ENCODE measurements around the gene PDLIM4.

Gene PDLIM4

DNA sequence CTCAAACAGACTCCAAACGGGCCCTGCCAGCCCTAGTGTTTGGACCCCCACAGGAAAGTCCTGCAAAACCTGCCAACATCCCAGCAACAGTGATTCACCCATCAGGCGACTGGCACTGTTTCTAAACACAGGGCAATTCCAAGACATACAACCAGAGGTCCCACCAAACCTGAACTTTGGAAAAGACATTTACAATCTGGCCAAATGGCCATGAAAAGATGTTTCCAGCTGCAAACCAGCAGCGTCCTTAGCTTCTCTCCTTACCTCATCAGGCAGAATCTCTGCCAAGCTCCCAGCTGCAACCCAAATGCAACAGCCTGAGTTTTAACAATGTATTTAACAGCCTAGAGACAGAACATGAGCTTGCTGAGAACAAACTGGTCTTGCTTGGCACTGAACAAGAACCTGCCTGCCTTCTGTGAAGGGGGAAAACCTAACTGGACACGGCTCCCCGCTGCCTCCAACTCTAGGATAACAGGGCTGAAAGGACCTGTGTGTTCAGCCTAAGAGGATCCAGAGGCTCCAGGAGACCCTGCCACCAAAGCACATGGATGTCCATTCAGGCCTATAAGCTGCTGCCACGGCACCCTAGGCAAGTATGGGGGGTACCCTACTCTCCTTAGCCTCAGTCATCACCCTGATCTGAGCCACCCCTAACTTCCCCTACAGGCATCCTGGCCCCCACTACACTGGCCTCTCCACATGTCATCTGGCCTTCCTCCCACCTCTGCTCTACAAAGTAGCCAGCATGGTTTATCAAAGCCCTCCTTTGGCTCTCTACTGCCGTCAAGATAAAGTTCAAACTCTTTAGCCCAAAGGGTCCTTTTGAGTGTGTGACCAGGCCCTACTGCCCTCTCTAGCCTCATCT lies 35.5 kb upstream of the PDLIM4 start:
- H3K9ac ChIP-seq (ENCODE audit: low read depth, low read length) = no peak overlapping the region

DNA sequence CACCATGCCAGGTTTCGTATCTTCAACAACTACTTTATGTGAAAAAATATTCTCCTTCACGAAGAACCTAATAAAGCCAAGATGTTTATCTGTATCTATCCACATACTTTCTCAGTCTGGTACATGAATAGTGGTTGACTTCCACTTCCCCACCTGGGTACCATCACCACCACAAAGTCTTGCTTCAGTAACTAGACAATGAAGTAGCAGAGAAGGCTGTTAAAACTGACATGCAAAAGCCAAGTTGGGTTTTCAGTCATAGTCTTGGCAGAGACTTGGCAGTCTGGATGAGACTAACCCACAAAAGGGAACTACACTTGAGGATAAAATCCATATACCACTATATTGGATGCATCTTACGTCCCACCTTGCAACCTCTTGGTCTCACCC lies 34.9 kb upstream of the PDLIM4 start:
- no peak overlapping the region for H3K9ac ChIP-seq (ENCODE audit: low read depth, low read length)
- no peaks in the 10 kb centered on the region for H3K9me3 ChIP-seq (ENCODE audit: control insufficient read depth, insufficient read depth, low read length)
- H3K4me1 ChIP-seq (ENCODE audit: insufficient read depth, low read length) = peaks cover 13% of the 10 kb centered on the region
- no peaks in the 10 kb centered on the region for H3K36me3 ChIP-seq (ENCODE audit: insufficient read depth, low read length)

More for the DNA sequence above, 35.5 kb upstream of the PDLIM4 start:
- no peaks in the 10 kb centered on the region for H3K36me3 ChIP-seq (ENCODE audit: insufficient read depth, low read length)
- H3K9me3 ChIP-seq (ENCODE audit: control insufficient read depth, insufficient read depth, low read length) = no peaks in the 10 kb centered on the region
- H3K4me1 ChIP-seq (ENCODE audit: insufficient read depth, low read length) = peaks cover 13% of the 10 kb centered on the region

DNA sequence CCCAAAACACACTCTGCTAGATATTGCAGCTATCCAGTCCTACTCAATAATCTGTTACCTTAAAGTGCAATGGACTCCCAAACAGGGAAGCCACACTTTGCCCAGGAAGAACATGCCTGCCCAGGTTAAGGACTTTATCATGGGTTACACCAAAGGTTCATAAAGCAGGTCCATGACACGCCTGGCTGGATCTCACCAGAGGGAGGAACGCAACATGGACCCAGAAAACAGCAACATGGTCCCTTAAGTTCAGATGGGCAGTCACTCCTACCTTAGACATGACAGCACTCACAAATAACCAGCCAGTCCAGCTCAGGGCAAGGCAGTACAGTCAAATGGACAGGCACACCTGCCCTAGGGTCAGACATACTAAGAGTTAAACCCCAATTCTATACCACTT lies 33.6 kb upstream of the PDLIM4 start:
- H3K9ac ChIP-seq (ENCODE audit: low read depth, low read length) = no peak overlapping the region
- peaks cover 13% of the 10 kb centered on the region for H3K4me1 ChIP-seq (ENCODE audit: insufficient read depth, low read length)

DNA sequence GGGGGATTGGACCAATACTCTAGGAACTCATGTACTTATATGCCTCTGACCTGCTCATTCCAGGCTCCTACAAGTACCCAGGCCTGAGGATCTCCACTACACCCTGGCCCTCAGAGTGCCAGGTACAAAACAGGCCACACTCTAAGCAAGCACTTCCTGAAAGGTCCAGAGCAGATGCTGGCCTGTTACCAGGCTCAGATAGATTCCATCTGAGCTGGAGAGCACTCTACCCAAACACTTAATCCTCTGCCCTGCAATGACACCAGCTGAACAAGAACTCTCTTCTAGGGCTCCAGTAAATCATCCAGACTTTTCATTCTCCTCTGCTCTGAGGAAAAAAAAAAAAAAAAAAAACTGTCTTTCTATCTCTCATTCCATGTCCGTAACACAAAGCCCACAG lies 32.8 kb upstream of the PDLIM4 start:
- Histone ChIP-seq H3K9me3 (ENCODE audit: control insufficient read depth, insufficient read depth, low read length) (no peaks in the 10 kb centered on the region), H3K4me1 (ENCODE audit: insufficient read depth, low read length) (peaks cover 13% of the 10 kb centered on the region), H3K9ac (ENCODE audit: low read depth, low read length) (no peak overlapping the region), H3K36me3 (ENCODE audit: insufficient read depth, low read length) (no peaks in the 10 kb centered on the region)

More for the DNA sequence above, 33.6 kb upstream of the PDLIM4 start:
- Histone ChIP-seq H3K36me3 (ENCODE audit: insufficient read depth, low read length) (no peaks in the 10 kb centered on the region), H3K9me3 (ENCODE audit: control insufficient read depth, insufficient read depth, low read length) (no peaks in the 10 kb centered on the region)

DNA sequence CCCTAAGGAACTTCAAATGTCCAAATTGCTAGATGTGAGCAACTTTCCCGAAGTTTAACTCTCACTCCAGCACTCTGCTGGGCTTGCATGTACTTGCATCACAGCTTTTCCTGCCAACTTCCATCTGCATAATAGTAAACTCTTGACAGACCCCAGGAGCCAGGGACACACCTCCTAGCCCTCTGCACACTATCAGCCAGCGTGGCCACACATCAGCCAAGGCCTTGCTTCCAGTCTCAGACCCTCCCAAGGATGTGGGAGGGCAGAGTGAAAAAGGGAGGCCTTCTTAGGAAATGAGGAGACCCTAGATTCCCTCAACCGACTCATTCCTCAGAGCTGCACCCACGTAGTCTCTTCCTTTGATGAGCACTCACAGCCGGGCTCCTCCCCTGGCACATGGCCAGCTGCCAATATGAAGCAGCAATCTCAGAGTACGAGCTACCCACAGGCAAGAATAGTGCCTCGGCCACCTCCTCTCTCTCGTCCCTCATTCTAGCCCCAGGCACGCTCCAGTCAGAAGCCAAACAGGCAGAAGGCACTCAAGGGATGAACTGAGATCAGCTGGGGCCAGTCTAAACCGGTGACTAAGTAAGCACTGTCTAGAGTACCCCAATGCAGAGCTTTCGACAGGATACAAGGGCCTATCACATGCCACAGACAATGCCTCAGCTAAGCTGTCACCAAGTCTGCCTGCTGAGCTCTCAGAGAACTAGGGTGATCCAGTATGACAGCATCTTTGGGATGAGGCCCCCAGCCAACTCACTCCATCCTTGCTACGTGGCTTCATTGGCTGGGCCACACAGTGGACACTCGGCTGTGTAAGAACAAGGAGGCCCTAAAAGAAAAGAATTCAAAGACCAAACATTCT lies 32.1 kb upstream of the PDLIM4 start:
- peaks cover 13% of the 10 kb centered on the region for H3K4me1 ChIP-seq (ENCODE audit: insufficient read depth, low read length)
- no peaks in the 10 kb centered on the region for H3K36me3 ChIP-seq (ENCODE audit: insufficient read depth, low read length)
- H3K9me3 ChIP-seq (ENCODE audit: control insufficient read depth, insufficient read depth, low read length) = no peaks in the 10 kb centered on the region
- H3K9ac ChIP-seq (ENCODE audit: low read depth, low read length) = no peak overlapping the region

DNA sequence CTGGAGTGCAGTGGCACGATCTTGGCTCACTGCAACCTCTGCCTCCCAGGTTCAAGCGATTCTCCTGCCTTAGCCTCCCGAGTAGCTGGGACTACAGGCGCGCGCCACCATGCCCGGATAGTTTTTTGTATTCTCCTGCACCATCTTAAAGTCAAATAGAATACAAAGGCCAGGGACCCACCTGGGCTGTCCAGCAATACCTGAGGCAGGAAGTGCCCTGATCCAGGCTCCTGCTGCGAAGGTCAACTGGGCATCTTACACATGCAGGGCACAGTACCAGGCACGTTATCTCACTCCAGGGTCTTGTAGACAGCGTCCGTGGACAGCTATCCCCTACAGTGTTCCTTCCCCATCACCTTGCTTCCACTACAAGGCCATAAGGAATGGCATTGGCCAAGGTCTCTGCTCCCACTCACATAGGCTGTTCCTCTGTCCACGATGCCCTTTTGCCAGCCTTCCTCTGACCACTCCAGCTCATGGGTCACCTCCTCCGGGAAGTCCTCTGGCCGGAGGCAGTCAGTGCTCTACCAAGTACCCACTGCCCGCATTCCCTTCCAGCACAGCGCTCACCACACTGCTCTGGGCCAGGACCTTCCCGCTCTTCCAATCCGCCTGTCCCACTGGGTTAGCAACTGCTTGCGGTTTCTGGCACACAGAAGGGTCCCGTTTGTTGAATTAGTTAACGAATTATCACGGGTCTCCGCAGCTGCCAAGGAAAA lies 30.8 kb upstream of the PDLIM4 start:
- Histone ChIP-seq H3K9ac (ENCODE audit: low read depth, low read length) (peak overlapping the region; percentile 42; the same call in 1 of the 2 replicates), H3K4me1 (ENCODE audit: insufficient read depth, low read length) (peaks cover 13% of the 10 kb centered on the region), H3K9me3 (ENCODE audit: control insufficient read depth, insufficient read depth, low read length) (no peaks in the 10 kb centered on the region), H3K36me3 (ENCODE audit: insufficient read depth, low read length) (no peaks in the 10 kb centered on the region)

DNA sequence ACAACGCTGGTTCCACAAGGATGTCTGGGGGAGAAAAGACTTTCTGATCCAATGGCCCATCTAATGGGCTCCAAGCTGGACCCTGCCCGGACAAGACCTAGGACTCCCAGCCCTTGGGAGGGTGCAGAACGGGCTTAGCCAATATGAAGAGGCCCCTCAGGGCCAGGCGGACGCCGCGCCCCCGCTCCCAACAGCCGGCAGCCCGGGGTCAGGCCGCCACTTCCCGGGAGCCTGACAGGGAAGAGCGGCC lies 30.3 kb upstream of the PDLIM4 start:
- peaks cover 13% of the 10 kb centered on the region for H3K4me1 ChIP-seq (ENCODE audit: insufficient read depth, low read length)
- H3K9ac ChIP-seq (ENCODE audit: low read depth, low read length) = peak overlapping the region; percentile 42; the same call in 1 of the 2 replicates
- no peaks in the 10 kb centered on the region for H3K9me3 ChIP-seq (ENCODE audit: control insufficient read depth, insufficient read depth, low read length)
- H3K36me3 ChIP-seq (ENCODE audit: insufficient read depth, low read length) = no peaks in the 10 kb centered on the region

DNA sequence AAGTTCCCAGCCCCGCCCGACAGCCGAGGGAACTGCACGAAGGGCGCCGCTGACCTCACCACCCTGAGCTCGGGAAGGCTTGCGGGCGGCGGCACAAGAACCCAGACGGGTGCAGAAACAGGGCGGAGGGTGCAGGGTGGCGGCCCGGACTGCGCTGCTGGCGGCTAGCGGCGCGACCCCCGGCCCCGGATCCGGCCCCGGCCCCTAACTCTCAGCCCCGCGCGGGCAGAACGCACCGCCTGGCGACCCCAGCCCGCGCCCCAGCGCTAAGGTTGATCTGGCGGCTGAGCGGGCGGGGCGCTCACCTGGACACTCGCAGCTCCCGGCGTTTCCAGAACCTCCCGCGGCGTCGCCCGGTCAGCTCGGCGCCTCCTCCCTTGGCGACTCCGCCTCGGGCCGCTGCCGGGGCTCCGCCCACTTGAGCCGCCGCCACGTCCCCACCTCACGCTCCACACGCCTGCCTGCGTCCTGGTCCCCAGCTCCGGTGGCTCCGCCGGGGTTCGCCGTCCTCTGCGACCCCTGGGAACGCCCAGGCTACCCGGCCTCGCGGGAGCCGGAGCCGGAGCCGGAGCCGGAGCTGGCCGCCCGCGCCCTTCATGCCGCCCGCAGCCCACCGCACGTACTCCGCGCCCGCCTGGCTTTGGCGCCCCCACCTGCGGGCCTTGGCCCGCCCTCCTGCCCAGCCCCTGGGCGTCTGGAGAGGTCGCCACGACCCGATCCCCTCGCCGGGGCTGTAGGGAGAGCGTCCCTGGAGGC lies 29.8 kb upstream of the PDLIM4 start, which contains the start of gene P4HA2:
P4HA2 (minus strand) TSS at position 369 of the 756 bp plus-strand sequence. CDS start 9,227 bp downstream, outside the sequence.
- no peaks in the 10 kb centered on the region for H3K36me3 ChIP-seq (ENCODE audit: insufficient read depth, low read length)
- H3K9ac ChIP-seq (ENCODE audit: low read depth, low read length) = peak within 1 kb of the TSS; percentile 42
- no peaks in the 10 kb centered on the region for H3K9me3 ChIP-seq (ENCODE audit: control insufficient read depth, insufficient read depth, low read length)
- peaks cover 13% of the 10 kb centered on the region for H3K4me1 ChIP-seq (ENCODE audit: insufficient read depth, low read length)

DNA sequence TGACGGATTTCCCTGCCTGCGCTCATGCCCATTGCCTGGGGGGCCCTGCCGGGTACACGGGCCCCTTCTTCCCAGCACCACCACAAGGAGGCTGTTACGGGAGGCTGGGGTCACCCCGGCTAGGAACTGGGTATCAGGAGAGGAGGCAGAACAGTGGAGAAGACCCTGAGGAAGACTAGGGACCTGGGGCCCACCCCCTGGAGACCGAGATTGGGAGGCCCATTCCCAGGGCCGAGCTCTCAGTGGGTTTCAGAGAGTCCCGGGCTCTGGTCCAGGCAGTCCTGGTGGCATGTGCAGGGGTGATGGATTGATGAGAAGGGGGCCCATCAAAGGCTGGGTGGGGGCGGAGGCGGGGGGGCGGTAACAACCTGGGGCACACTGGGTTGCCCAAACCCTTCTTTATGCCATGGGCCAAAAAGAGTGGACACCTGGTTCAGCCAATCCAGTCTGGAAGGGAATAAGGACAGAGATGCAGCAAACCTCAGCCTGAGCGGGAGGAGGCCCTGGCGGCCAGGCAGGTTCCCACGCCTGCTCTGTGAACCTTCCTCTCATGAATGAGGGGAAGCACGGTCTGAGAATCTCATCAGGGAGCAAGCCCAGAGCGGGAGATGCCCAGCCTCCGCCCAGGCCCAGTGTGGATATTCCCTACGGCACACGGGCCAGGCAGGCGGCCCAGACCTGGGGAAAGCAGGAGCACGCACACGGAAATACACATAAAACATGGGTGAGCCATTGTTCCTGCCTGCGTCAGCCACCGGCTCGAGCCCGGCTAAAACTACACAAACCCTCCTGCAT lies 29.1 kb upstream of the PDLIM4 start:
- Histone ChIP-seq H3K9ac (ENCODE audit: low read depth, low read length) (peak overlapping the region; percentile 42; the same call in 1 of the 2 replicates), H3K36me3 (ENCODE audit: insufficient read depth, low read length) (no peaks in the 10 kb centered on the region), H3K9me3 (ENCODE audit: control insufficient read depth, insufficient read depth, low read length) (no peaks in the 10 kb centered on the region), H3K4me1 (ENCODE audit: insufficient read depth, low read length) (peaks cover 13% of the 10 kb centered on the region)

DNA sequence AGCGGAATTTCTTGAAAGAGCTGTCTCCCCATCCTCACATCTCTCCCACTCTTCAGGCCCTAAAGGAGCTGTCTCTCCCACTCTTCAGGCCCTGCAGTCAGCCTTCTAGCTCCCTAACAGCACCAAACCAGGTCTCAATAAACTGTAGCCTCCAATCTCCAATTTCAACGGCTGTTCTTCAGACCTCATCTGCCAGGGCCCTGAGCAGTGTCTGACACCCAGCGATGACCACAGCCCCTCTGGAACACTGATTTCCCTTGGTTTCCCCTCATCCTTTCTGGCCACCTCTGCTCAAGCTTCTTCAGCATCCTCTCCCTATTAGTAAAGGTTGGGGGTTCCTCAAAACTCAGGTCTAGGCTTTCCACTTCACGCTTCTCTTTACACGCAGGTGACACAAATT lies 28.3 kb upstream of the PDLIM4 start:
- Histone ChIP-seq H3K36me3 (ENCODE audit: insufficient read depth, low read length) (no peaks in the 10 kb centered on the region), H3K9ac (ENCODE audit: low read depth, low read length) (no peak overlapping the region), H3K4me1 (ENCODE audit: insufficient read depth, low read length) (peaks cover 13% of the 10 kb centered on the region), H3K9me3 (ENCODE audit: control insufficient read depth, insufficient read depth, low read length) (no peaks in the 10 kb centered on the region)

DNA sequence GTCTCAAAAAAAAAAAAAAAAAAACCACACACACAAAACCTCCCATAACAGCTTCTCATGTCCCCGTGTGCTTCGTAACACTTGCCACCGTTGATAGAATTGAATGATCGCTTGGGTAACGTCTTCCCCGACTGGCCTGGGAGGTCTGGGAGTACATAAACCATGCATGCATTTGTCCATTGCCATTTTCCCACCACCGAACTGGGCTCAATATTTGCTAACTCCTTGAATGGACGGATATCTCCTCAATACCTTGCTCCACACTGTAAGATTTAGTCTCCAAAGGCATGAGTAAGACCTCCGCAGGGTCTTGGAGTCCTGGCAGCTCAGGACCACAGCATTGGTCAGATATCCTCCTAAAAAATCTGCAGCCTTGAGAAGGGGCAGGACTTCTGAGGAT lies 26.6 kb upstream of the PDLIM4 start:
- no peaks in the 10 kb centered on the region; the same call in 1 of the 2 replicates for H3K4me1 ChIP-seq (ENCODE audit: insufficient read depth, low read length)
- H3K9me3 ChIP-seq (ENCODE audit: control insufficient read depth, insufficient read depth, low read length) = no peaks in the 10 kb centered on the region
- H3K36me3 ChIP-seq (ENCODE audit: insufficient read depth, low read length) = no peaks in the 10 kb centered on the region
- H3K9ac ChIP-seq (ENCODE audit: low read depth, low read length) = no peak overlapping the region

DNA sequence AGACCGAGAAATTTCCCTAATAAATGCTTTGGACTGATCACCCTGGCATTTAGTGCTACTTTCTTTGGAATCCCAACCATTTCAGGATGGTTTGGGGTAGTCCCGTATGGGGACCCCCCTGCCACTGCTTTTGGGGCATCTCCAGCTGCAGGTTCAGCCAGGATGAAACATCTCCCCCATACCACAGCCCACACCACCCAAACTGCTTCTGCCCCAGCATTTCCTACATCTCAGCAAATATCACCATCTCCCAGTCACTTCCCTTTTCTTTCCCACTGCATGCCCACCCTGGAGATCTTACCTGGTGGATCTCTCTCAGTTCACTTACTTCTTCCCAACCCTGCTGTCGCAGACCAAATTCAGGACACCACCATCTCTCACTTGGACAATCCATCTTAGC lies 25.0 kb upstream of the PDLIM4 start:
- H3K9me3 ChIP-seq (ENCODE audit: control insufficient read depth, insufficient read depth, low read length) = no peaks in the 10 kb centered on the region
- no peaks in the 10 kb centered on the region for H3K36me3 ChIP-seq (ENCODE audit: insufficient read depth, low read length)
- H3K9ac ChIP-seq (ENCODE audit: low read depth, low read length) = no peak overlapping the region
- no peaks in the 10 kb centered on the region for H3K4me1 ChIP-seq (ENCODE audit: insufficient read depth, low read length)

DNA sequence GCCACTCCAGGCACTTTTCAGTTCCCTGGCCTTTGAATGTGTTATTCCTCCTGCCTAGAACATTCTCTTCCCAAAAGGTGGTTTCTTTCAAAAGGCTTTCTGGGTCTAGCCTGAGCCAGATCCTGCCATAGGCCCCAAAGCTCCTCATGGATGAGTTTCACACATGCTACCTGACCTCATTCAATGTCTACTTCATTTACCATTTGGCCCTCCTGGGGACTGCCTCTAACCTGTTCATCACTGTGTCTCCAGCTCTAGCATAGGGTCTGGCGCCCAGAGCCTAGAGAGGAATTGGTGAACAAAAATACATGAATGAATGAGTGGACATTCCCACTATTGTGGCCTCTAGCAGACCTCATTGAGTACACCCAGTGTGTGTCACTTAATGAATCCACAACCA lies 24.4 kb upstream of the PDLIM4 start:
- no peak overlapping the region for H3K9ac ChIP-seq (ENCODE audit: low read depth, low read length)
- H3K36me3 ChIP-seq (ENCODE audit: insufficient read depth, low read length) = no peaks in the 10 kb centered on the region
- no peaks in the 10 kb centered on the region for H3K9me3 ChIP-seq (ENCODE audit: control insufficient read depth, insufficient read depth, low read length)
- no peaks in the 10 kb centered on the region for H3K4me1 ChIP-seq (ENCODE audit: insufficient read depth, low read length)

All from ES-I3 (cell line).